NT2/D1 (cell line): ENCODE measurements around the gene ATP6V1G2.

Experiments
- DNase-seq: peaks from one replicate; pipeline ENCODE4 v3.0.0-alpha.2; 2011; ENCODE audit warnings: low read depth, low spot score
- H3K27me3 ChIP-seq: 2 replicates; pipeline ENCODE4 v1.6.0; 2011; ENCODE audit warnings: mild to moderate bottlenecking; ENCODE audit not compliant: insufficient read length, insufficient read depth
- H3K36me3 ChIP-seq: 2 replicates; pipeline ENCODE4 v1.6.1; 2011; ENCODE audit warnings: mild to moderate bottlenecking, low read length, mixed read lengths; ENCODE audit not compliant: insufficient read depth, insufficient read length
- H3K4me1 ChIP-seq: 2 replicates; pipeline ENCODE4 v1.5.1; 2011; ENCODE audit not compliant: insufficient read depth, insufficient read length
- H3K4me3 ChIP-seq: 2 replicates; pipeline ENCODE4 v1.5.1; 2011; ENCODE audit warnings: low read depth; ENCODE audit not compliant: insufficient read length
- H3K9ac ChIP-seq: 2 replicates; pipeline ENCODE4 v1.6.0; 2011; ENCODE audit warnings: low read depth; ENCODE audit not compliant: insufficient read length
- H3K9me3 ChIP-seq: 2 replicates; pipeline ENCODE4 v1.5.1; 2011; ENCODE audit warnings: mild to moderate bottlenecking, low read length; ENCODE audit not compliant: insufficient read depth
- SUZ12 ChIP-seq: IDR thresholded peaks from 2 replicates; pipeline ENCODE4 v1.6.1; 2011; ENCODE audit not compliant: insufficient read length, insufficient read depth; ENCODE audit errors: extremely low read depth
- YY1 ChIP-seq: IDR thresholded peaks from 2 replicates; pipeline ENCODE4 v1.6.1; 2011; ENCODE audit not compliant: insufficient read length, insufficient read depth
- ZNF274 ChIP-seq: IDR thresholded peaks from 2 replicates; pipeline ENCODE4 v1.6.1; 2011; ENCODE audit warnings: mild to moderate bottlenecking, low read depth, low read length

ATP6V1G2 gene

DNA sequence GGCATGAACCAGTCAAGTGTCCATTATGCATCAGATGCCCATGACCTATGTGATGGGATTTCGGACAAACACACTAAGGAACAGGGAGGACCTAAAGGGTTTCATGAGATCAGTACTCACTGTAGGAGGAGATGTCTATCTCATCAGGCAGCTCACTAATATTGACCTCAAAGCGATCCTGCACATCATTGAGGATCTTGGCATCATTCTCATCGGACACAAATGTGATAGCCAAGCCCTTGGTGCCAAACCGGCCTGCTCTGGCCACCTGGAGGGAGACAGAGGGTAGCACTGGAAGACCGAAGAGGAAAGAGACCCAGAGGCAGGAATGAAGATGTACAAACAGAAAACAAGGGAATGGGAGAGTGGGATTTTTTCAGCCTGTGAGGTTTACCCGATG is 15.7 kb downstream of the ATP6V1G2 start:
- TF ChIP-seq YY1 (no peak), ZNF274 (no peak), SUZ12 (no peak)
- Histone ChIP-seq H3K27me3 (no peaks in the 10 kb centered on the region), H3K9me3 (no peaks in the 10 kb centered on the region), H3K4me3 (no peak overlapping the region), H3K4me1 (peaks cover 3% of the 10 kb centered on the region), H3K36me3 (peaks cover 62% of the 10 kb centered on the region), H3K9ac (no peak overlapping the region)
- DNase-seq, result no peak

DNA sequence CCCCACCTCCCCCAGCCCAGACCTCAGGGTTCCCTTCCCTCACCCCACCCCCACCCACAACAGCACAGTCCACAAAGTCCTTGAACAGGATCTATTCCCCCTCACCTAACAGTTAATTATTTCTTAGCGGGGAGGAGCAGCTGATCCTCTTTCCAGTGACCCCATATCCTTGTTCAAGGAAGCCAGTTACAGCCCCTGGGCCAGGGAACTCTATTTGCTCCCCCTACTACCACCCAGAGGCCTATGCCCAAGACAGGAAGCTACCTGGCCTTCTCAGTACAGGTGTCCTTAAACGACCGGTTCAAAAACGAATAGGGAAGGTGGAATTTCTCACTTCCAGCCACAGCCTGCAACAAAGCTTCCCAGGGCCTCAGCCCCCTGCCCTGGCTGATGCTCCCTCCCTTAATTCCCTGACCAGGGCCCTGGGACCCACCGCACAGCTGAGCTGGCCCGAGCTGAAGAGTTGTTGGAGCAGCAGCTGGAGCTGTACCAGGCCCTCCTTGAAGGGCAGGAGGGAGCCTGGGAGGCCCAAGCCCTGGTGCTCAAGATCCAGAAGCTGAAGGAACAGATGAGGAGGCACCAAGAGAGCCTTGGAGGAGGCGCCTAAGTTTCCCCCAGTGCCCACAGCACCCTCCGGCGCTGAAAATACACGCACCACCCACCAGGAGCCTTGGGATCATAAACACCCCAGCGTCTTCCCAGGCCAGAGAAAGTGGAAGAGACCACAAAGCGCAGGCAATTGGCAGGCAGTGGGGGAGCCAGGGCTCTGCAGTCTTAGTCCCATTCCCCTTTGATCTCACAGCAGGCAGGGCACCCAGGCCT is 16.9 kb downstream of the ATP6V1G2 start:
- Histone ChIP-seq H3K4me1 (no peaks in the 10 kb centered on the region), H3K36me3 (peaks cover 50% of the 10 kb centered on the region), H3K27me3 (no peaks in the 10 kb centered on the region), H3K9ac (no peak overlapping the region), H3K9me3 (no peaks in the 10 kb centered on the region), H3K4me3 (no peak overlapping the region)
- TF ChIP-seq YY1 (no peak), SUZ12 (no peak), ZNF274 (no peak)
- no peak for DNase-seq

DNA sequence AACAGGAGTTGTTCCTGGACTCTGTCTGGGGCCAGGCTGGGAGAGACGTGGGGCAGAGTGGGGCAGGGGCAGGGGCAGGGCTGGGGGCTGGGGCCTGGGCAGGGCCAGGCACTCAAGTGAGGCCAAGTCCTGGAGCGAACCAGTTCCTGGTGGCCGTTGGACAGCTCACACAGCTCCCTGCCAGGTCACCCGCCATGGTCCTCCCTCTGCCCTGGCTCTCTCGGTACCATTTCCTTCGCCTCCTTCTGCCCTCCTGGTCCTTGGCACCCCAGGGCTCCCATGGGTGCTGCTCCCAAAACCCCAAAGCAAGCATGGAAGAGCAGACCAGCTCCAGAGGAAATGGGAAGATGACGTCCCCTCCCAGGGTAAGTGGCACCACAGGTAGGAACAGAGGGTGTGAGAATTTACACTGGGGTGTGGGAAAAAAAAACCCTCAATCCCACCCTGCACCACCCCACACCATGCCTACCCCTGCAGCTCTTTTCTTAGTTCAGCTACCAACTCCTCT is 17.5 kb downstream of the ATP6V1G2 start, which contains the start of gene MCCD1:
TSS of gene MCCD1 (plus strand) at position 142 of the 508 bp plus-strand sequence. CDS start at position 195, 53 bp downstream.
- Histone ChIP-seq H3K27me3 (no peaks in the 10 kb centered on the region), H3K9ac (no peak within 1 kb of the TSS), H3K4me1 (no peaks in the 10 kb centered on the region), H3K36me3 (peaks cover 44% of the 10 kb centered on the region), H3K4me3 (no peak within 1 kb of the TSS), H3K9me3 (no peaks in the 10 kb centered on the region)
- TF ChIP-seq YY1, result no peak
- no peak for DNase-seq

DNA sequence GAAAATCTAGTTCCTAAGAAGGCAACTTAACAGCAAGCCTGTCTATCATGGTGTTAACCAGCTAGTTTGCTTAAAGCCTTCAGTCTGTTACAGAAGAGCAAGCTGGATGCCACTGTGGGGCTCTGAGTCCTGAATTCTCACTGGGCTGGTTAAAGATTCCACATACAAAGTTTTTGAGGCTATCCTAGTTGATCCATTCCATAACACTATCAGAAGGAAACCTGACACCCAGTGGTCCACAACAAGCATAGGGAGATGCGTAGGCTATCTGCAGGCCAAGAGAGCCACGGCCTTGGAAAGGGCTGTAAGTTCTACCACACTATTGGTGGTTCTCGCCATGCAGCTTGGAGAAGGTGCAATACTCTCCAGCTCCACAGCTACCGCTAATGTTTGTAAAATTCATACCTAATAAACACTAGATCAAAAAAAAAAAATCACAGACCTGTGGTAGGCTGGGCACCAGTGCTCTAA is 18.1 kb downstream of the ATP6V1G2 start:
- Histone ChIP-seq H3K4me1 (no peaks in the 10 kb centered on the region), H3K27me3 (no peaks in the 10 kb centered on the region), H3K9me3 (no peaks in the 10 kb centered on the region), H3K9ac (no peak overlapping the region), H3K4me3 (no peak overlapping the region), H3K36me3 (peaks cover 38% of the 10 kb centered on the region)
- TF ChIP-seq SUZ12 (no peak), ZNF274 (no peak), YY1 (no peak)
- DNase-seq, result no peak

DNA sequence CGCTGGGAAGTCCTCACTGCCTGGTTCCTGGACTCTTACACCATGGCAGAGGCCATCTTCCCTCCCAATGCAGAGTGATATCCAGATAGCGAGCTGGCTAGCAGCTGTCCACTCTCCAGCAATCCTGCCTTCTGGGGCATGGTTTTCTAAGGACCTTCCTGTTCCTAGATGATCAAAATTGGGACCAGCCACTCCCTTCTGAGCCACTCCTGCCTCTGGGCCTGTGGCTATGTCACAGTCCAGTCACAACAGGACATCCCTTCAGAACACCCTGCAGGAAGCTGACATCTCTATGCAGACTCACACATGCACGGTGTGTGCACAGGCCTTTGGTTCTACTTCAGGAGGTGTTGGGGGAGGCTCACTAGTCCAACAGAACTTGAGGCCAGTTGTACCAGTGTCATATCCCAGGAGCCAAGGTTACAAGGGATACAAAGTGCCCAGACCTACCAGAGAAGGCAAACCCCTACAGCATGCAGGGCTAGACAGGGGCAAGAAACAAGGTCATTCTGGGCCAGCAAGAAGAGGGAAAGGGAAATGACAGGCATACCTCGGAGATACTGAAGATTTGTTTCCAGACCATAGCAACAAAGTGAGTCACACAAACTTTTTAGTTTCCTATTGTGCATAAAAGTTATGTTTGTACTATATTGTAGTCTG is 20.3 kb downstream of the ATP6V1G2 start:
- TF ChIP-seq YY1 (no peak), ZNF274 (no peak), SUZ12 (no peak)
- H3K36me3 ChIP-seq, result peaks cover 18% of the 10 kb centered on the region
- no peak overlapping the region for H3K9ac ChIP-seq
- no peaks in the 10 kb centered on the region for H3K9me3 ChIP-seq
- no peak for DNase-seq
- H3K4me3 ChIP-seq, result no peak overlapping the region
- no peaks in the 10 kb centered on the region for H3K27me3 ChIP-seq
- H3K4me1 ChIP-seq, result no peaks in the 10 kb centered on the region

DNA sequence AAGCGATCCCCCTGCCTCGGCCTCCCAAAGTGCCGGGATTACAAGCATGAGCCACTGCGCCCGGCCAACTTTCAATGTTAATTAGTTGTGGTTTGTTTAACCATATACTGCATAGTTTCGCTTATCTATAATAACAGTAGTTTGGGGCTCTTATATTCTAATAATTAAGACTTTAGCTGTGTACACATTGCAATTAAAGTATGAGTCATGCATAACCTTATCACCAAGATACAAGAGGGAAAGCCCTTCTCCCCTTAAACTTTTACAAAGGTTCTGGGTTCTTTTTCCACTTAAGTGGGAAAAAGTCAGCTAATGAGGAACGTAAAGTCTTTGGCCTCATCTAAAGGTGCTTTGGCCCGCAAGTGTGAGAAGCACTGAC is 20.9 kb downstream of the ATP6V1G2 start:
- no peak overlapping the region for H3K4me3 ChIP-seq
- H3K36me3 ChIP-seq, result peaks cover 12% of the 10 kb centered on the region
- no peak for TF ChIP-seq ZNF274
- H3K4me1 ChIP-seq, result no peaks in the 10 kb centered on the region
- no peaks in the 10 kb centered on the region for H3K9me3 ChIP-seq
- DNase-seq, result no peak
- H3K27me3 ChIP-seq, result no peaks in the 10 kb centered on the region
- H3K9ac ChIP-seq, result no peak overlapping the region

DNA sequence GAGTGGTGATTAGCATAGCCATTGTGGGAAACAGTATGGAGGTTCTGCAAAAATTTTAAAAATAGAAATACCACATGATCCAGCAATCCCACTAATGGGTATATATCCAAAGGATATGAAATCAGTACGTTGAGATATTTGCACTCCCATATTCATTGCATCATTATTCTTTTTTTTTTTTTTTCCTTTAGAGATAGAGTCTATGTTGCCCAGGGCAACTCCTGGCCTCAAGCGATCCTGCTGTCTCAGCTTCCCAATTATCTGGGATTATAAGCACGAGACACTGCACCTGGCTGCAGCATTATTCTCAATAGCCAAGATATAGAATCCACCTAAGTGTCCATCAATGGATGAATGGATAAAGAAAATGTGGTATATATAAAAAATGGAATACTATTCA is 24.6 kb downstream of the ATP6V1G2 start:
- Histone ChIP-seq H3K4me3 (no peak overlapping the region), H3K36me3 (no peaks in the 10 kb centered on the region), H3K9me3 (no peaks in the 10 kb centered on the region), H3K9ac (no peak overlapping the region), H3K27me3 (no peaks in the 10 kb centered on the region), H3K4me1 (no peaks in the 10 kb centered on the region)
- no peak for TF ChIP-seq SUZ12
- TF ChIP-seq YY1, result no peak
- TF ChIP-seq ZNF274, result no peak
- DNase-seq, result no peak
